ENCODE measurements around the gene CCNB1IP1.
"Not testable (repeated sequence)": the region's sequence is repeated elsewhere in the genome, so short reads cannot be mapped to it uniquely, and the experiment has no call there.

The CCNB1IP1 gene, protein sequence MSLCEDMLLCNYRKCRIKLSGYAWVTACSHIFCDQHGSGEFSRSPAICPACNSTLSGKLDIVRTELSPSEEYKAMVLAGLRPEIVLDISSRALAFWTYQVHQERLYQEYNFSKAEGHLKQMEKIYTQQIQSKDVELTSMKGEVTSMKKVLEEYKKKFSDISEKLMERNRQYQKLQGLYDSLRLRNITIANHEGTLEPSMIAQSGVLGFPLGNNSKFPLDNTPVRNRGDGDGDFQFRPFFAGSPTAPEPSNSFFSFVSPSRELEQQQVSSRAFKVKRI

DNA sequence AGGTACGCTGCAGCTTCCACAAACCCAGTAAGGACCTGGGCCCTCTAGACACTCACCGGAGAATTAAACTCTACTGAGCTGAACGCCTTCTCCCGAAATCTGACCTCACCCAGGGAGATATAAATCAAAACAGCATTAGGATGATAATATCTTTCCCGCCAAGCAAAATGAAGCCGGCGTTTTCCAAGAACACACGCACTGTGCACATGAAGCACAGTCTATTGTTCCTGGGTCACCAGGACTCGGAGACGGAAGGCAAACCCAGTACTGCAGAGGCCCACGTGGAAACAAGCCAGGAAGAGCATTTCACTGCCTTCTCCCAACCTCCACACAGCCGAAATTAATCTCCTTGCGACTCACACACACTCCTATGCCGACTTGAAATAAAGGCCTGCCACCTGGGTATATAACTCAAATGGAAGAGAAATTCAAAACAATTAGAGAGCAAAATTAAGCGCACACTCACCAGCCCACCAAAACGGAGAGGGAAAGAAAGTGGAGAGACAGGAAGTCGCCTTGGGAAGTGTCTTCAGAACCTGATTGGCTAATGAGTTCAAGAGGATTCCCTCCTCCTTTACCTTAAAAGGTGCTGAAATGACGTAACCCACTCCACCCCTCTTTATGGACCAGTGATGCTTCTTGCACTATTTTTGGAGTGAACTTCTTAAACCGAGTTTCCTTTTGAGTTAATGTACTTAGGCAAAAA, at the start of gene CCNB1IP1:
CCNB1IP1 (minus strand) TSS at position 492 of the 706 bp plus-strand sequence. CDS start 16,756 bp downstream, outside the sequence.
- DNase-seq (ENCODE audit: low read depth in 3 of 3), result peak in 2 of 3 donors; percentile 10 to 22

DNA sequence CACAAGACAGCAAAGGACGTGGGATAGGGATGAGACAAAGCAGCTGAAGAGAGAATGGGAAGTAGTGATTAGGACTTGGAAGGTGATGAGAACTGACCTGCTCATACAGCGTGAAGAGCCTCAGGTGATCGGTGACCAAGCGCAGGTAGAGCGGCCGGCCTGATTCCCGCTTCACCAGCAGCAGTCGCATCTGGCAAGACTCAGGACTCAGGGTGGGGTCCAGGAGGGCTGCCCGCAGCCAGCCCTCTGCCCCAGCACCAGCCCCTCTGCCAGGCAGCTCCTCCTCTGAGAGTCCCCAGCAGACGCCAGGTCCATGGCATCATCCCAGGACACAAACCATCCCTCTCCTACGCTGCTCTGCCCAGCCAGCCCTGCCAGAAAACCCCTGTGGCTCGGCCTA, 49.4 kb upstream of the CCNB1IP1 start:
- DNase-seq (ENCODE audit: low read depth in 3 of 3), result no peak

DNA sequence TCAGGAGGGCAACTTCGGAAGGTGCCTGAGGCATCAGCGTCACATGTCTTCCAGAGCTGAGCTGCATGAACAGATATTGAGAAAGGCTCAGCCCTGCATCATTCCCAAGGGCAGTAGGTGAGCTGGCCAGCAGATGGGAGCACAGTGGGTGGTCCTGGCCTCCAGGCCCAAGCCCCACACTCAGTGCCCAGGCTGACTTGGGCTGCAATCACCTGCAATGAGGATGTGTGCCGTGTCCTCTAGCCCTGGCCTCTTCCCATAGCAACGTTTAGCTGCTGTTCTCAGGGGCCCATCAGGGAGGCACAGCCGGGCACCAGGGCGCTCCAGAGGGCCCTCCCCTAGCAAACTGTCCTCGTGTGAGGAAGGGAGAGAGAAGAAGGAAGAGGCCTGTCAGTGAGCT, 48.3 kb upstream of the CCNB1IP1 start:
- DNase-seq (ENCODE audit: low read depth in 3 of 3), result no peak

DNA sequence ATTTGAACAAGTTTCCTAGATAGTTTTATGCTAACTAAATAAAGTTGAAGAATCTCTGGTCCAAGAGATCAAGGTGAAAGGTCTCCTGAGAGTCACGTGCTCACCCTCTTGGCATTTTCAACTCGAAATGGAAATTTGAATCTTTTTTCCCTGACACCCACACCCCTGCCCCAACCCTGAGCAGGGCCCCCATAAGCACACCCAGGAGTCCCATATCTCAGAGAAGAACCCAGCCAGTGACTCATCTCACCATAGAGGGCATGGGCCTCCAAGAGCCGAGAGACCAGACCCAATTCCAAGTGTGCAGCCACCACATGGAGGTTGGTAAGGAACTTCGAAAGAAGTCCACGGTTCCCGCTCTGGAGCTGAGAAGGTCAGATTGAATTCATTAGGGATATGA, 47.6 kb upstream of the CCNB1IP1 start:
- DNase-seq (ENCODE audit: low read depth in 3 of 3), result no peak

DNA sequence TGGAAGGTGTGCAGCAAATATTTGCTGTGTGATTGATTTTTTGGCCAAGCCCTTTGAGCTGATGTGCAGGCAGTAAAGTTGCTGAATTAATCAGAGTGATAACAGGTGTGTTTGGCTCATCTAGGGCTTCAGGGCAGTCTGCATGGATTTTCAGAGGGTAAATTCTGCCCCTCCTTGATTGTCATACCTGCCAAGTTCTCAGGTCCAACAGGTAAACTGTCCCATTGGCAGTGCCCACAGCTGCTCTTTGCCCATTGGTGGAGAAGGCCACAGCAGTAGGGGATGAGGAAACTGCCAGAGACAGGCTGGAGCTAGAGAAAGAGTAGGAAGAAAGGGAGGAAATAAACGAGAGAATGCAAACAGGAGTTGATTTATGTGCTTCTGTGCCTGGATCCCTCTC, 46.7 kb upstream of the CCNB1IP1 start:
- DNase-seq (ENCODE audit: low read depth in 3 of 3), result no peak

DNA sequence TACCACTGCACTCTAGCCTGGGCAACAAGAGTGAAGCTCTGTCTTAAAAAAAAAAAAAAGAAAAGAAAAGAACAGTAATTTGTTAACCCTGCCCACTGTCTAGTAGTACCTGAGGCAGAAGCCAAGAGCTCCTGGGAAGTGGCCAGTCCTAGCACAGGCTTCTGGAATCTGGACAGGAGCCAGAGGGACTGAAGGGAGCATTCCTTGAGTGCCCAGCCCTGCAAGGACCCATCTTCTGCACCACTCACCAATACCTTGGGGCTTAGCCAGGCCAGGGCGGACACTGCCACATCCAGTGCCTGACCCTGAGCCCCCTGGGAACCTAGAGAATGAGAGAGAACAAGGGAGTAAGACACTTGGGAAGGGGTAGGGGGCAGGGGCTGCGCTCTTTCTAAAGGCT, 44.1 kb upstream of the CCNB1IP1 start:
- no peak for DNase-seq (ENCODE audit: low read depth in 3 of 3)

DNA sequence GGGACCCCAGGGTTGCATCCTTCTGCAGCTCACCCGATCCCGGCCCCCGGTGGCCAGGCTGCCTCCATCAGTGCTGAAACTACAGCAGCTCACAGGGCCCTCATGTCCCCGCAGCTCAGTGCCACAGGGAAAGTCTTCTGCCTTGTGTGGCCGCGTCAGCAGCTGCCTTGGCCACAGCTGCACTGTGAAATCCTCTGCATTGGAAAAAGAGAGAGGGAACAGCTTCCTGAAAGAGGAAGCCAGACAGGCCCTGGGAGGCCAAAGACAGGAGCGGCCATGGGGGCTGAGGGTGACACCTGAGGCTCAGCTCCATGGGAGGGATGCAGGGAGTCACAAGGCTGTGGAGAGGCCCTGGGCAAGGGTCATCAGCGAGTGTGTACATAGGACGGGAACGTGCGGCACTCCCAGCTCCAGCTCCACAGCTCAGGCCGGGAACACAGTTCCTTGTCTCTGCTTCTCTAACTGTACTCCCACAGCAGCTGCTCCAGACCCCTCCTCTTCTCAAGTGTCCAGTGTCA, 43.1 kb upstream of the CCNB1IP1 start:
- DNase-seq (ENCODE audit: low read depth in 3 of 3), result no peak

DNA sequence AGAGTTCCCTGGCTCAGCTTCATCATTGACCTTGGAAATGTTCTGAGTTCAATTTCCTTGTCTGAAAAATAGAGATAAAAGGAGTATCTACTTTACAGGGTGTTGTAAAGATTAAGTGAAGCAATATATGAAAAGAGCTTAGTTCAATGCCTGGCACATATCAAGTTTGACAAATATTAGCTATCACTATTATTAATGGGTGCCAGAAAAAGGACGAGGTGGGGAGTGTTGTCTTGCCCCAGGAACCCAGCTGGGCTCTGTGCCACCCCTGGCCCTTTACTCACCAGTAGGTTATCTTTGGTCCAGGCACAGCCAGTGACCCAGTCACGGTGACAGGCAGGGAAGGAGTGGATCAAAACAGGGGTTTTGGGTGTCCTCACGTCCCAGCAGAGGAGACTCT, 42.4 kb upstream of the CCNB1IP1 start:
- no peak for DNase-seq (ENCODE audit: low read depth in 3 of 3)

DNA sequence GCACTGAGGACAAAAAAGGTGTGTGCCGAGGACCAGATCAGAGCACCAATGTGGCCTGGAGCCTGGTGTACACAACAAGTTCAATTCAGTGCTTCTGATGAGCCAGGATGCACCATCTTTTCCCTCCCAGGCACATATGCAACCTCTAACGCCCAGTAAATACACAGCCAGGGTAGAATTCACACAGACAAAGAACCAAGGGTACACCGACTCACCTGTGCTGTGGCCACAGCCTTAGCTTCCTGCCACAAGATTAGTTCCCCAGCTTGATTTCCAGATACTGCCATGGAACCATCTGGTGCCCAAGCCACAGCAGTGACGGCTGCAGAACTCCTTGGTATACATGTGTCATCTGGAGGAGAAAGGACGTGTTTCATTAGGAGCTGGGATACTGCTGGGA, 39.7 kb upstream of the CCNB1IP1 start:
- no peak for DNase-seq (ENCODE audit: low read depth in 3 of 3)

DNA sequence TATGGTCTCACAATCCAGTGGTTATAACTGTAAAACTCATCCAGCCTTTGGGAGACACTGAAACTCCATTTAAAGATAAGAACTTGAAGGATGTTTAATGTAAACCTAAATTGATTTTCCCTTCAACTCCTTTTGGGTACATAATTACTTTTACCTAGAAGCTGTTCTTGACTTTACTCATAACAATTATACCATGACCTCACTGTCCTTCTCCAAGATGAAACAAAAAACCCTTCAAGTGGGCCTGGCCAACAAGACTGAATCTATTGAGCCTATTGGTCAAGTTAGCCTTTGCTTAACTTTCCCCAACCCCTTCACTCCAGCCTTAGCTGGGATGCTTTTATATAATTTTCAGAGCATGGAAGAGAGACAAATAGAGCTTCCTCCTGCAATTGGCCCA, 32.8 kb upstream of the CCNB1IP1 start:
- DNase-seq (ENCODE audit: low read depth in 3 of 3), result no peak

DNA sequence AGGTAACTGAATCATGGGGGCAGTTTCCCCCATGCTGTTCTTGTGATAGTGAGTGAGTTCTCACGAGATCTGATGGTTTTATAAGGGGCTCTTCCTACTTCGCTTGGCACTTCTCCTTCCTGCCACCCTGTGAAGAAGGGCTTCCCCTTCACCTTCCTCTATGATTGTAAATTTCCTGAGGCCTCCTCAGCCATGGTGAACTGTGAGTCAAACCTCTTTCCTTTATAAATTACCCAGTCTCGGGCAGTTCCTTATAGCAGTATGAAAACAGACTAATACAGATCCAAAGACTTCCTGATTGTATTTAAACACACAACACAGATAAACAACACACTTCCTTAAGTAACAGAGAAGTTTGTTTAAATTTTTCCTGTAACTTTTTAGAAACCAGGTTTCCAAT, 25.4 kb upstream of the CCNB1IP1 start:
- not testable (repeated sequence) for DNase-seq (ENCODE audit: low read depth in 3 of 3)

DNA sequence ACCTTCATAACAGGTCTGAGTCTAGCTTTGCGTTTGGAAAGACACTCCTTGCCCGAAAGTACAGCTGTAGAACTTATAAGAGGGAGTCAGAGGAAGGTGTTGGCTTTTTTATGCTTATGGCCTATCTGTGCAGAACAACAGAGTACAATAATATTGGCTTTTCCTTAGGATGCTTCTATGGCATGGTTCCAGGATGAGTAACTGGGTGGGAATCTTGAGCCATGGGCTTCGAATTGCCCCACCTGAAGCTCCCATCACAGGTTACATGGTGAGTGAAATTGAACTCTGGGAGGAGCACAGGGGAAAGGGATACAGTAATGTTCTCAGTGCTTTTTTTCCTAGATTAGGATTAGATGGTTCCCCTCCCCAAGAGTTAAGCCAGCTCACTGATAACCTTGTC, 23.3 kb upstream of the CCNB1IP1 start:
- DNase-seq (ENCODE audit: low read depth in 3 of 3), result no peak

DNA sequence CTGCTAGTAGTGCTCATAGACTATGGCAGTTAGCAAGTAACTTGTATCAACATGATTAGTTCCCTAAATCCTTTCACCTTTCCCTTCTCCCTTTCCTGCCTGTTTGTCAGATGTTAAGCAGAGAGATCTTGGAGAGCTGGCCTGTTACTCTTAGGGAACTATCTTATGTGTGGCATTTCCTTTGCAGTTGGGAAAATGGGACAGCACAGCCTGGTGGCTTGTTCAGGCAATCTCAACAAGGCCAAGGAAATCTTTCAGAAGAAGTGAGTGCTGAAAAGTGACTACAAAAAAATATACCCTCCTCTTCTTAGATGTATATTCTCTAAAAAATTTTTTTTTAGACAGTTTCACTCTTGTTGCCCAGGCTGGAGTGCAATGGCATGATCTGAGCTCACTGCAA, 17.8 kb upstream of the CCNB1IP1 start:
- no peak for DNase-seq (ENCODE audit: low read depth in 3 of 3)

DNA sequence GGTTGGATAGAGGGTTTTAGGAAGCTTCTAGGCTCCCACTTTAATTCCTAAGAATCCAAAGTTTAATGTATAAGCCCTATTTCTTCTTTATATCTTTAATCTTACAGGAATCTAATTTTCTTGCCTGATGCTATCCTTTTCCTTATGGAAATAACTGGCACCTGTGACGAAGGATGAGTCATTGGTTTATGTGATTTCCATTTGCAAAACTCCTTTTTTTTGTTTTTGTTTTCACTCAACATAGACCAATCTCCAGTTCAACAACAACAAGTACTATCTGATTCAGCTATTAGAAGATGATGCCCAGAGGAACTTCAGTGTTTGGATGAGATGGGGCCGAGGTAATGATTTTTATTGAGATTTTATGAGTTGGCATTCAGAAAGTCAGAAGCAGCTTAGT, 17.2 kb upstream of the CCNB1IP1 start:
- no peak for DNase-seq (ENCODE audit: low read depth in 3 of 3)

DNA sequence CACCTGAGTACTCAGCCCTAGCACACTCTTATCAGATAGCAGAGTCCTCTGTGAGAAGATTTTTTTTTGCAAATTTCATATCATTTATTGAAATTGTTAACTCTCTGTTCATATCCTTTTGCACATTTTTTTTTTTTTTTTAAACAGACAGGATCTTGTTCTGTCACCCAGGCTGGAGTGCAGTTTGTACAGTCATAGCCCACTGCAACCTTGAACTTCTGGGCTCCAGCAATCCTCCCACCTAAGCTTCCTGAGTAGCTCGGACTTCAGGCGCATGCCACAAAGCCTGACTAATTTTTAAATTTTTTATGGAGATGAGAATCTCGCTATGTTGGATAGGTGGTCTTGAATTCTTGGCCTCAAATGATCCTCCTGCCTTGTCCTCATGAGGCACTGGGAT, 14.7 kb upstream of the CCNB1IP1 start:
- DNase-seq (ENCODE audit: low read depth in 3 of 3), result no peak

DNA sequence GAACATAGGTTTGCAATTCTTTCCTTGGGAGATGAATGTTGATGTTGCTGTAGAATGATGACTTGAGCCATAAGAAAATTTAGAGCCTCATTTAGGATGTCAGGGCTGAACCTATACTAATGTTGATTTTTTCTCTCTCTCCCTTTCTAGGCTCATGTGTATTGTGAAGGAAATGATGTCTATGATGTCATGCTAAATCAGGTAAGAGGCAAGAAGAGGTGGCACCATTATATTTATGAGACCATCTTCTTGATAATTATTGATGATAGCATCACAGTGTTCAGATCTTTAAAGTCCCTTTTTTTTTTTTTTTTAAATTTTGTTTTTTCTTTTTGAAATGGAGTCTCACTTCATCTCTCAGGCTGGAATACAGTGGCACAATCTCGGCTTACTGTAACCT, 13.6 kb upstream of the CCNB1IP1 start:
- DNase-seq (ENCODE audit: low read depth in 3 of 3), result no peak

DNA sequence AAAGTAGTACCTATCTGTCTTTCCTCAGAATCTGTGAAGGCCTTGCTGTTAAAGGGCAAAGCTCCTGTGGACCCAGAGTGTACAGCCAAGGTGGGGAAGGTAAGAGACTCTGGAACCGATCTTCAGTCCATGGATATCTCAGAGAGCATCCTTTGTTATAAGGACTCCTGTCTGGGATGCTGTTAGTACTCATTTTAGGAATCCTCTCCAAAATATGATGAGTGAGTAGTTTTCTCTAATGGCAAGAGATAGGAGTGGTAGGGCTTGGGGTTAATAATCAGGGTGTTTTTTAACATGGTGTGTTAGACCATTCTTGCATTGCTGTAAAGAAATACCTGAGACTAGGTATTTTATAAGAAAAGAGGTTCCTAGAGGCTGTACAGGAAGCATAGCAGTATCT, 12.3 kb upstream of the CCNB1IP1 start:
- DNase-seq (ENCODE audit: low read depth in 3 of 3), result no peak

DNA sequence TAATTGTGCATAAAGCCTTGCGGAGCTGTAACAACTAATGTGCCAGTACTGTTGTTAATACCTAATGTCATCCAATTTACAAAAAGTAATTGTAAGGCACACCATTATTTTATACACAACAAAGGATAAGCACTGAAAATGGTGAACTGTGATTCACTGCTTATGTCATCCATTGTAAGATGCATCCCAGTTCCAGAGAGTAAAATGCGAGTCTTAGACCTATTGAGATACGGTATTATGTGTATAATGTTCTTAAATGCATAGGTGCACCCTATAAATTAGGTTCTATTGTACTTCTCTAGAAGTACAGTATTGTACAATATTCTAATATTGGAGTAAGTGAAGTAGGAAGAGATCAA, 10.8 kb upstream of the CCNB1IP1 start:
- DNase-seq (ENCODE audit: low read depth in 3 of 3), result no peak

DNA sequence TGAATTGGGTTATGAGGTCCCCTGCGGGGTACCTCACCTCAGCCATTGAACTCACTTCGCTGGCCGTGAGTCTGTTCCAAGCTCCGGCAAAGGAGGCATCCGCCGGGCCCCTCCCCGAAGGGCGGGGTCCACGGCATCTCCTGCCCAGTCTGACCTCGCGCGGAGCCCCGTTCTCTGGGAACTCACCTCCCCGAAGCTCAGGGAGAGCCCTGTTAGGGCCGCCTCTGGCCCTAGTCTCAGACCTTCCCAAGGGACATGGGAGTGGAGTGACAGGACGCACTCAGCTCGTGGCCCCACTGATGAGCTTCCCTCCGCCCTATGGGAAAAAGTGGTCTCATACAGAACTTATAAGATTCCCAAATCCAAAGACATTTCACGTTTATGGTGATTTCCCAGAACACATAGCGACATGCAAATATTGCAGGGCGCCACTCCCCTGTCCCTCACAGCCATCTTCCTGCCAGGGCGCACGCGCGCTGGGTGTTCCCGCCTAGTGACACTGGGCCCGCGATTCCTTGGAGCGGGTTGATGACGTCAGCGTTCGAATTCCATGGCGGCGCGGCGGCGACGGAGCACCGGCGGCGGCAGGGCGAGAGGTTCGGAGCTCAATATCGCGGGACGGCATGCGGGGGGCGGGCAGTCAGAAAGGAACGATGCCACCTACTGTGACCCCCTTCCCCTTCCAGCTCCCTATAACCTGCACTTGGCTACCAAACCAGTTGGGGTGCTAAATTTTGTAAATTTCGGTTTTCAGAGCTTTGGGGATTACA, 10.2 kb upstream of the CCNB1IP1 start, which contains the start of gene PARP2:
PARP2 (plus strand) TSS at position 544 of the 770 bp plus-strand sequence; CDS start at position 551, 7 bp downstream.
- peak; percentile 90 to 98 (median 93) for DNase-seq (ENCODE audit: low read depth in 3 of 3)

DNA sequence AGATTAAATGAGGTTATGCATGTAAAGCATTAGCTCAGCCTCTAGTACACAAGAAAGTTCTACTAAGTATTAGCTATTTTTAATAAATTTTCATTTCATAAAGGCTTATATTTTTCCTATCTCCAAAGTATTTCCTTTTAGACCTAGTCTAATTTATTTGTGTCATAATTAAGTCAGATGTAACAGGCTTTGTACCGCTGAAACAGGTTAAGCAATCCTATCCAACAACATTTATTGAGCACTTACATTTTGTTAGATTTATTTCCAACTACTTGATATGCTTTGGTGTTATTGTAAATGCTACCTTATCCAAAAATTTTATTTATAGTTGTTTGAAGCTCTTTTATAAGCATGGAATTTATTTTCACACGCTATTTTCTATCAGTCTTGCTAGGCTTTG, 8.6 kb upstream of the CCNB1IP1 start:
- no peak for DNase-seq (ENCODE audit: low read depth in 3 of 3)

DNA sequence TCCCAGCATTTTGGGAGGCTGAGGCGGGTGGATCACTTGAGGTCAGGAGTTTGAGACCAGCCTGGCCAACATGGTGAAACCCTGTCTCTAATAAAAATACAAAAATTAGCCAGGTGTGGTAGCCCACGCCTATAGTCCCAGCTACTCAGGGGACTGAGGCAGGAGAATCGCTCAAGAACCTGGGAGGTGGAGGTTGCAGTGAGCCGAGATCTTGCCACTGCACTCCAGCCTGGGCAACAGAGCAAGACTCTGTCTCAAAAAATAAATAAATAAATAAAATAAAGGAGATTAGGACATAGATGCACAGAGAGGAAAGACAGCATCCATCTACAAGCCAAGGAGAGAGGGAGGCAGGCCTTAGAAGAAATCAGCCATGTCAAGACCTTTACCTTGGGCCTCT, 8.0 kb upstream of the CCNB1IP1 start:
- DNase-seq (ENCODE audit: low read depth in 3 of 3), result not testable (repeated sequence)

DNA sequence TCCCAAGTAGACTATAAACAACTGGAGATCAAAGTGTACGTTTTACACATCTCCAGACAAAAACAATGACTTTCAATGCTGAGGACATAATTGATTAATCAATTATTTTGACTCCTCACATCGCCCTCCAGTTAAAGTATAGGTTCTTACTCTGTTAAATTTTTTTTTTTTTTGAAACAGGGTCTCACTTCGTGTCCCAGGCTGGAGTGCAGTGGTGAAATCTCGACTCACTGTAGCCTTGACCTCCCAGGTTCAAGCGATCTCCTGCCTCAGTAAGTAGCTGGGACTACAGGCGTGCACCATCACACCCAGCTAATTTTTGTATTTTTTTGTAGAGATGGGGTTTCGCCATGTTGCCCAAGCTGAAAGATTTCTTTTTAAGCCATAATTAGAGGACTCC, 938 bp upstream of the CCNB1IP1 start:
- no peak for DNase-seq (ENCODE audit: low read depth in 3 of 3)

DNA sequence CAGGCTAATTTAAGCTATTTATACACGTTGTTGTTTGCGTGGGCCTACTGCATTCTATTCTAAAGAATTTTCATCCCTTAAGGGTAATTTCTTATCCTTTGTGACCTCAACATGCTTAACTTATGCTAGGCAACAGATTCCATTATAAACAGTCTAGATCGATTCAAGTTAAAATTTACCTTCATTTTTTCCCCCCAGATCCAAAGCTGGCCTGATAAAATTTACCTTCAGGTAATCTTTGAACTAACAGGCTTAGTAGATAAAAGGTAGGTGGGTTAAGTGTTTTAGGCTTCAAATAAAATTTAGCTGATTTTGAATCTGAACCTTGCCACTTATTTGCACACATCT, 389 bp upstream of the CCNB1IP1 start:
- DNase-seq (ENCODE audit: low read depth in 3 of 3), result no peak
